SK-N-SH (cell line): ENCODE measurements around the gene HUS1B. TPM values are rescaled to one million over a fixed set of nuclear protein-coding genes. Genes with fewer than 3 reads are reported as not detected.

ENCODE experiments used
- CTCF ChIA-PET: fragments of 300-600, 350-600 bp; formaldehyde crosslinking; extraction: SDS; loops from one replicate; lab custom pipeline; 2021; lab: Yijun Ruan, JAX
- POLR2A ChIA-PET: fragments of 350-600 bp; sonication (Branson Sonifier 250); formaldehyde crosslinking; extraction: SDS; loops from one replicate; lab custom pipeline; 2020; ENCODE audit warnings: antibody characterized with exemption, inconsistent platforms; lab: Yijun Ruan, JAX
- DNase-seq: peaks from one replicate; pipeline ENCODE4 v3.0.0; 2012
- H2AFZ ChIP-seq: fragments of 200-600 bp; sonication (generic); 2 replicates; pipeline ENCODE4 v1.8.1; 2016; ENCODE audit warnings: antibody characterized with exemption, mild to moderate bottlenecking, low read depth
- H3F3A ChIP-seq: fragments of 200-600 bp; sonication (generic); replicated peaks from 2 replicates; pipeline ENCODE3; 2016; ENCODE audit warnings: antibody characterized with exemption, mild to moderate bottlenecking; ENCODE audit not compliant: insufficient read depth
- H3K27ac ChIP-seq, 2 experiments: fragments of 200-500 bp in 1 of 2; fragments of 200-600 bp in 1 of 2; sonication (Bioruptor generic) in 1 of 2; sonication (generic), shearing (Covaris generic) in 1 of 2; 2 replicates each; pipeline versions ENCODE4 v1.5.1 to v1.6.1; 2014 to 2016; ENCODE audit warnings: low read depth in 2 of 2, inconsistent platforms in 1 of 2, low read length in 1 of 2, mild to moderate bottlenecking in 1 of 2, mixed read lengths in 1 of 2
- H3K27me3 ChIP-seq: fragments of 200-600 bp; sonication (generic), shearing (Covaris generic); 2 replicates; pipeline ENCODE4 v1.6.1; 2016; ENCODE audit warnings: mixed run types; ENCODE audit not compliant: insufficient read depth
- H3K36me3 ChIP-seq, 2 experiments: fragments of 200-500 bp in 1 of 2; fragments of 200-600 bp in 1 of 2; sonication (Bioruptor generic) in 1 of 2; sonication (generic) in 1 of 2; replicated peaks in 1 of 2; 2 replicates each; pipeline versions ENCODE3 to v1.5.1; 2014 to 2016; ENCODE audit warnings: low read length in 1 of 2, mild to moderate bottlenecking in 1 of 2; ENCODE audit not compliant: insufficient read depth in 2 of 2, control insufficient read depth in 1 of 2
- H3K4me1 ChIP-seq, 2 experiments: fragments of 200-500 bp in 1 of 2; fragments of 200-600 bp in 1 of 2; sonication (Bioruptor generic) in 1 of 2; sonication (generic), shearing (Covaris generic) in 1 of 2; 2 replicates each; pipeline versions ENCODE4 v1.5.1 to v1.6.1; 2014 to 2016; ENCODE audit warnings: low read depth in 1 of 2, low read length in 1 of 2, mixed run types in 1 of 2; ENCODE audit not compliant: insufficient read depth in 2 of 2, control insufficient read depth in 1 of 2
- H3K4me2 ChIP-seq: fragments of 200-600 bp; sonication (generic), shearing (Covaris generic); 2 replicates; pipeline ENCODE4 v1.6.1; 2017; ENCODE audit warnings: mixed run types
- H3K4me3 ChIP-seq, 2 experiments: fragments of 200-500 bp in 1 of 2; fragments of 200-600 bp in 1 of 2; sonication (Bioruptor generic) in 1 of 2; sonication (generic), shearing (Covaris generic) in 1 of 2; 2 replicates each; pipeline versions ENCODE4 v1.5.1 to v1.8.1; 2014 to 2016; ENCODE audit warnings: low read depth in 2 of 2, inconsistent platforms in 1 of 2, low read length in 1 of 2, mild to moderate bottlenecking in 1 of 2, mixed read lengths in 1 of 2, moderate library complexity in 1 of 2
- H3K79me2 ChIP-seq: fragments of 200-600 bp; sonication (generic); 2 replicates; pipeline ENCODE4 v1.8.1; 2017; ENCODE audit warnings: mild to moderate bottlenecking; ENCODE audit not compliant: insufficient read depth
- H3K9ac ChIP-seq: fragments of 200-600 bp; sonication (generic); 2 replicates; pipeline ENCODE4 v1.6.1; 2017; ENCODE audit warnings: mixed run types
- H3K9me2 ChIP-seq: fragments of 200-600 bp; sonication (generic); 2 replicates; pipeline ENCODE4 v1.6.1; 2017; ENCODE audit warnings: mixed run types
- H3K9me3 ChIP-seq: fragments of 200-600 bp; sonication (generic); 2 replicates; pipeline ENCODE4 v1.6.1; 2017; ENCODE audit warnings: mixed run types, mild to moderate bottlenecking, moderate library complexity
- H4K20me1 ChIP-seq: fragments of 200-600 bp; sonication (generic); 2 replicates; pipeline ENCODE4 v1.6.1; 2017; ENCODE audit warnings: mild to moderate bottlenecking, mixed run types; ENCODE audit not compliant: insufficient read depth
- CTCF ChIP-seq: fragments of 200-600 bp; sonication (generic); IDR thresholded peaks from 2 replicates; pipeline ENCODE4 v1.6.1; 2017; ENCODE audit warnings: antibody characterized with exemption, mild to moderate bottlenecking, moderate library complexity
- EP300 ChIP-seq, 2 experiments: IDR thresholded peaks; 2 replicates each; pipeline versions ENCODE4 v1.4.0 to v1.6.1; 2012; ENCODE audit warnings: borderline replicate concordance in 1 of 2, low read depth in 1 of 2, low read length in 1 of 2
- FOXJ3 ChIP-seq: sonication (generic); formaldehyde crosslinking; IDR thresholded peaks from 2 replicates; pipeline ENCODE4 v1.5.1; 2020; ENCODE audit warnings: mild to moderate bottlenecking, missing genetic modification reagents
- FOXM1 ChIP-seq: IDR thresholded peaks from 2 replicates; pipeline ENCODE4 v1.4.0; 2012; ENCODE audit warnings: low read depth, mild to moderate bottlenecking
- GABPA ChIP-seq: IDR thresholded peaks from 2 replicates; pipeline ENCODE4 v1.4.0; 2012; ENCODE audit warnings: low read depth, mild to moderate bottlenecking
- MXI1 ChIP-seq: IDR thresholded peaks from 2 replicates; pipeline ENCODE4 v1.6.1; 2012; ENCODE audit warnings: mild to moderate bottlenecking, low read depth, low read length, improper control_type of control experiment
- PBX3 ChIP-seq: IDR thresholded peaks from 2 replicates; pipeline ENCODE4; 2012
- RFX5 ChIP-seq: IDR thresholded peaks from 2 replicates; pipeline ENCODE4 v1.6.1; 2012; ENCODE audit warnings: mild to moderate bottlenecking, improper control_type of control experiment, low read length
- RXRA ChIP-seq: IDR thresholded peaks from 2 replicates; pipeline ENCODE4 v1.4.0; 2012; ENCODE audit warnings: low read depth, mild to moderate bottlenecking, borderline replicate concordance
- ZBTB33 ChIP-seq: IDR thresholded peaks from 2 replicates; pipeline ENCODE4 v1.4.0; 2012; ENCODE audit warnings: low read depth, borderline replicate concordance
- WGBS: methylation state at CpG from one replicate; pipeline ENCODE4 v1.1.6; 2017; ENCODE audit warnings: low lambda C conversion rate; 5-methylcytosine and 5-hydroxymethylcytosine counted together
- polyA plus RNA-seq, 3 experiments: library from polyadenylated mRNA; depleted of rRNA; stranded (reverse); fragments of >200 nt; gene quantifications; 2 replicates each; pipeline ENCODE4 v1.2.3, GENCODE V29; 2012
- TF ChIP-seq, protein P1 (sequence below): IDR thresholded peaks from 2 replicates; pipeline ENCODE4 v1.4.0; 2012; ENCODE audit warnings: low read depth, borderline replicate concordance
- TF ChIP-seq, protein P2 (sequence below): fragments of 150-350 bp; IDR thresholded peaks from 2 replicates; pipeline ENCODE4 v1.6.1; 2016; ENCODE audit warnings: mild to moderate bottlenecking, low read depth, low read length

The HUS1B gene
- polyA plus RNA-seq, 1 of the 3 experiments (the other 2 are of a cell fraction), result 0.30 TPM

DNA sequence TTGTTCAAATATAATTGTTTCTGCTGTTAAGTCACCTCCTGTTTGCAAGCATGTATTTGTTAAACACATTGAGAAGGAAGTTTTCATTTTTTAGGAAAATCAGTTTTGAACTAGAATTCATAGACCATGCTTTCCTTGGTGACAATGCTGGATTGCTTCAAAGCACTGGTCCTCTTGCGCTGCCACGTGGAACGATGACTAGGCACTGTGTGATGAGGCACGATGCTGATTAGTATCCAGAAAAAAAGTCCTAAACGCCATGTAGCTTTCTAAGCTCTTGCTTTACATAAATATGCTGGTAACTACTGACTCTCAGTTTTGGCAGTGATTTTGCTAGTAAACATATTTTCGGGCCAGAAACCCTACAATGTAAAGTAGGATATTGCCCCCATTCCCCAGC, 47.1 kb upstream of the HUS1B start:
- Histone ChIP-seq H3K4me3 (no peak overlapping the region), H3K36me3 (no peaks in the 10 kb centered on the region), H3K27me3 (peaks cover 7% of the 10 kb centered on the region; the same call in 1 of the 2 replicates), H4K20me1 (no peaks in the 10 kb centered on the region), H3K79me2 (no peaks in the 10 kb centered on the region), H3K9me3 (no peaks in the 10 kb centered on the region), H3K9me2 (no peaks in the 10 kb centered on the region), H3F3A (no peaks in the 10 kb centered on the region), H2AFZ (no peak overlapping the region), H3K4me1 (peaks cover 0 to 7% of the 10 kb centered on the region in 2 experiments; a peak in 1 of 4 replicates), H3K4me2 (no peak overlapping the region), H3K27ac (no peak overlapping the region), H3K9ac (no peak overlapping the region)
- CTCF ChIA-PET, result interaction anchor here (0.8 to 3.8 kb wide), 3 partner anchors 18 to 733 kb away, joined by 3 to 14 read pairs (median 13); no protein-coding TSS in a partner anchor
- TF ChIP-seq, protein P1, sequence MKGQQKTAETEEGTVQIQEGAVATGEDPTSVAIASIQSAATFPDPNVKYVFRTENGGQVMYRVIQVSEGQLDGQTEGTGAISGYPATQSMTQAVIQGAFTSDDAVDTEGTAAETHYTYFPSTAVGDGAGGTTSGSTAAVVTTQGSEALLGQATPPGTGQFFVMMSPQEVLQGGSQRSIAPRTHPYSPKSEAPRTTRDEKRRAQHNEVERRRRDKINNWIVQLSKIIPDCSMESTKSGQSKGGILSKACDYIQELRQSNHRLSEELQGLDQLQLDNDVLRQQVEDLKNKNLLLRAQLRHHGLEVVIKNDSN, result no peak
- TF ChIP-seq FOXM1 (no peak), MXI1 (no peak), RFX5 (no peak), PBX3 (no peak), GABPA (no peak)
- TF ChIP-seq, protein P2, sequence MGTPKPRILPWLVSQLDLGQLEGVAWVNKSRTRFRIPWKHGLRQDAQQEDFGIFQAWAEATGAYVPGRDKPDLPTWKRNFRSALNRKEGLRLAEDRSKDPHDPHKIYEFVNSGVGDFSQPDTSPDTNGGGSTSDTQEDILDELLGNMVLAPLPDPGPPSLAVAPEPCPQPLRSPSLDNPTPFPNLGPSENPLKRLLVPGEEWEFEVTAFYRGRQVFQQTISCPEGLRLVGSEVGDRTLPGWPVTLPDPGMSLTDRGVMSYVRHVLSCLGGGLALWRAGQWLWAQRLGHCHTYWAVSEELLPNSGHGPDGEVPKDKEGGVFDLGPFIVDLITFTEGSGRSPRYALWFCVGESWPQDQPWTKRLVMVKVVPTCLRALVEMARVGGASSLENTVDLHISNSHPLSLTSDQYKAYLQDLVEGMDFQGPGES, result no peak
- 57% methylated on average over 6 of the region's 6 CpGs for WGBS
- DNase-seq, result no peak
- POLR2A ChIA-PET, result no interaction called here

DNA sequence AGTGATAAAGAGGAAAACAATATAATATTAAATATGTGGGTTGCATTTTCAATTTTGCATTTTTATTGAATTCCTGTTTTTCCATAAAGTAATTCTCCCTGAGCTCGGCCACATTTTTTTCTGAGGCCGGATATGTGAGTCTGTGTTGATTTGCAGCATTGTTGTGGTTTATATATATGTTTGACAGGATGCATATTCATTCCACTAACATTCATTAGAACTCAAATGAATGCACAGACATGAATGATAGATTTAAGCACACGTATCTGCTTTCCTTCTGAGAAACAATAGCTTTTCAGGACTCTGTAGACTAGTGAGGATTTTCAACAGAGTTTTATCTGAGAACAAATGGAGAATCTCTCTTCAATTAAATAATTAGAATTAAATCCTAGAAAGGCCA, 46.7 kb upstream of the HUS1B start:
- CTCF ChIA-PET, result interaction anchor here (0.8 to 3.8 kb wide), 2 partner anchors 19 to 733 kb away, joined by 3 to 13 read pairs; no protein-coding TSS in a partner anchor
- Histone ChIP-seq H3K27me3 (peaks cover 7% of the 10 kb centered on the region; the same call in 1 of the 2 replicates), H3F3A (no peaks in the 10 kb centered on the region), H3K9me3 (no peaks in the 10 kb centered on the region), H3K36me3 (no peaks in the 10 kb centered on the region), H3K4me2 (no peak overlapping the region), H4K20me1 (no peaks in the 10 kb centered on the region), H3K4me1 (peaks cover 0 to 7% of the 10 kb centered on the region in 2 experiments; a peak in 1 of 4 replicates), H3K27ac (no peak overlapping the region), H3K4me3 (no peak overlapping the region), H2AFZ (no peak overlapping the region), H3K9me2 (no peaks in the 10 kb centered on the region), H3K9ac (no peak overlapping the region), H3K79me2 (no peaks in the 10 kb centered on the region)
- 61% methylated on average over 3 of the region's 3 CpGs for WGBS
- POLR2A ChIA-PET, result no interaction called here
- DNase-seq, result no peak
- no peak for TF ChIP-seq RXRA
- TF ChIP-seq MXI1, result no peak
- TF ChIP-seq CTCF, result no peak
- no peak for TF ChIP-seq ZBTB33
- TF ChIP-seq FOXJ3 (CRISPR knock-in tag), result no peak
- TF ChIP-seq EP300 (IDR thresholded peaks at IDR 0.05; ENCODE audit: borderline replicate concordance in 1 of 2, low read depth in 1 of 2, low read length in 1 of 2), result no peak
